Measurements from ENCODE around the gene SEMA3B.

DNA sequence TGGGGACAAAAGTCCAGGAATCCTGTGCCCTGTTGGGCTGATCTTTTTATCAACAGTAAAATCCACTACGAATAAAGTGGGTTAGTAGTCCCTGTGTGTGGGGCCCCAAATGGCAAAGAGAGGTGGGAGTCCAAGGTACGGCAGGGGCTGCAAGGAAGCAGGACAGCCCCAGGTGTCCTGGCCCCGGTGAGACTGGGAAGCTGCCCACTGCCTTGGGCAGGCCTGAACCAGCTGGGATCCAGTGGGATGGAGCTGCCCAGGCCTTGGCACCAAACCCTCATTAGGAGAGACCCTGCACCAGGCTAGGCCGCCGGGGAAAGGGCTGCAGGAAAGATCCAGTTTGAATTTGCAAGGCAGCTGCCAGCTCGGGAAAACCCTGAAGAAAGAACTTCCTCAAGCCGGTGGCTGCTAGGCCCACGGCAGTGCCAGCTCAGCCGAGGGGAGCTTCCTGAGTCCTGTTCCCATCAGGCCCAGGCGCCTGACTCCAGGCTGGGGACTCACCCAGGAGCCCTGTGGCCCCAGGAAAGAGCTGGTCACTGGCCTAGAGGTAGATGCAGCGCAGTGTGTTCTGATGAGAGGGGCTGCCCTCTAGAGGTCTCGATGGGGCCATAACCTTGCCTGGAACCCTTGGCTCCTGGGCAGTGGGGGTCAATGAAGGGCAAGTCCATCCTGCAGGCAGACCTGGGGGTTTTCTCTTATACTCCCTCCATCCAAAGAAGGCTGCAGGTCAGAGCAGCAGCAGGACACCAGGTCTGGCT lies 47.4 kb upstream of the SEMA3B start:
- TF ChIP-seq, protein P1, sequence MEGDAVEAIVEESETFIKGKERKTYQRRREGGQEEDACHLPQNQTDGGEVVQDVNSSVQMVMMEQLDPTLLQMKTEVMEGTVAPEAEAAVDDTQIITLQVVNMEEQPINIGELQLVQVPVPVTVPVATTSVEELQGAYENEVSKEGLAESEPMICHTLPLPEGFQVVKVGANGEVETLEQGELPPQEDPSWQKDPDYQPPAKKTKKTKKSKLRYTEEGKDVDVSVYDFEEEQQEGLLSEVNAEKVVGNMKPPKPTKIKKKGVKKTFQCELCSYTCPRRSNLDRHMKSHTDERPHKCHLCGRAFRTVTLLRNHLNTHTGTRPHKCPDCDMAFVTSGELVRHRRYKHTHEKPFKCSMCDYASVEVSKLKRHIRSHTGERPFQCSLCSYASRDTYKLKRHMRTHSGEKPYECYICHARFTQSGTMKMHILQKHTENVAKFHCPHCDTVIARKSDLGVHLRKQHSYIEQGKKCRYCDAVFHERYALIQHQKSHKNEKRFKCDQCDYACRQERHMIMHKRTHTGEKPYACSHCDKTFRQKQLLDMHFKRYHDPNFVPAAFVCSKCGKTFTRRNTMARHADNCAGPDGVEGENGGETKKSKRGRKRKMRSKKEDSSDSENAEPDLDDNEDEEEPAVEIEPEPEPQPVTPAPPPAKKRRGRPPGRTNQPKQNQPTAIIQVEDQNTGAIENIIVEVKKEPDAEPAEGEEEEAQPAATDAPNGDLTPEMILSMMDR (optimal IDR thresholded peaks at IDR 0.05 in 1 of 3, IDR thresholded peaks at IDR 0.05 in 1 of 3, conservative IDR thresholded peaks at IDR 0.05 in 1 of 3; ENCODE audit: extremely low read depth in 1 of 3, insufficient read depth in 2 of 3, low read length in 3 of 3) = peak in 1 of 3 experiments; percentile 30
- no peak for TF ChIP-seq EZH2 (IDR thresholded peaks at IDR 0.05; ENCODE audit: low read length)

All from keratinocyte (primary cell).